Nephron (organoid): Measurements from ENCODE around the gene PIP4K2A.

Experiments
- H3K27ac Mint-ChIP-seq, 3 experiments: 2 replicates each; pipeline ENCODE4 v1.8.0; 2020; ENCODE audit warnings: mixed read lengths in 3 of 3, mild to moderate bottlenecking in 2 of 3, moderate library complexity in 1 of 3
- H3K27me3 Mint-ChIP-seq: 2 replicates; pipeline ENCODE4 v1.8.0; 2021; ENCODE audit warnings: low read depth, mild to moderate bottlenecking, moderate library complexity, mixed read lengths
- H3K36me3 Mint-ChIP-seq: 2 replicates; pipeline ENCODE4 v1.8.0; 2020; ENCODE audit warnings: low read depth, mixed read lengths
- H3K4me1 Mint-ChIP-seq: 2 replicates; pipeline ENCODE4 v1.8.0; 2020; ENCODE audit warnings: mixed read lengths
- H3K4me3 Mint-ChIP-seq, 3 experiments: 2 replicates each; pipeline ENCODE4 v1.8.0; 2020; ENCODE audit warnings: mild to moderate bottlenecking in 3 of 3, mixed read lengths in 3 of 3, moderate library complexity in 2 of 3
- H3K9me3 Mint-ChIP-seq: 2 replicates; pipeline ENCODE4 v1.8.0; 2020; ENCODE audit warnings: mixed read lengths
- CTCF ChIP-seq, 3 experiments: fragments of 200-600 bp; sonication (generic); IDR thresholded peaks; one replicate each; pipeline ENCODE4 v1.5.0; 2021; ENCODE audit warnings: antibody characterized with exemption in 3 of 3; ENCODE audit not compliant: unreplicated experiment in 3 of 3

Gene PIP4K2A

GRCh38 chr10:22717728-22718127 is 3.4 kb upstream of the PIP4K2A start:
- no peak for TF ChIP-seq CTCF (IDR thresholded peaks at IDR 0.05; ENCODE audit: unreplicated experiment in 3 of 3)

GRCh38 chr10:22716943-22717342 is 2.6 kb upstream of the PIP4K2A start:
- Mint-ChIP-seq H3K36me3 (no peaks in the 10 kb centered on the region), H3K9me3 (no peaks in the 10 kb centered on the region), H3K4me1 (peaks cover 10% of the 10 kb centered on the region), H3K27ac (peak overlapping the region in 1 of 3 experiments; percentile 8), H3K27me3 (no peaks in the 10 kb centered on the region), H3K4me3 (peak overlapping the region; percentile 80 to 88 (median 87))
- no peak for TF ChIP-seq CTCF (IDR thresholded peaks at IDR 0.05; ENCODE audit: unreplicated experiment in 3 of 3)

More at GRCh38 chr10:22717728-22718127, 3.4 kb upstream of the PIP4K2A start:
- Mint-ChIP-seq H3K27ac (no peak overlapping the region), H3K36me3 (no peaks in the 10 kb centered on the region), H3K4me1 (peaks cover 2% of the 10 kb centered on the region), H3K4me3 (peak overlapping the region in 1 of 3 experiments; percentile 88), H3K27me3 (no peaks in the 10 kb centered on the region), H3K9me3 (no peaks in the 10 kb centered on the region)

GRCh38 chr10:22715290-22715625 is 880 bp upstream of the PIP4K2A start:
- peak overlapping the region; percentile 48 to 72 (median 52) for H3K27ac Mint-ChIP-seq
- H3K4me1 Mint-ChIP-seq, result peaks cover 27% of the 10 kb centered on the region

GRCh38 chr10:22713853-22714478 is 412 bp downstream of the PIP4K2A start:
- peak overlapping the region; percentile 84 to 93 (median 87) for H3K4me3 Mint-ChIP-seq
- no peaks in the 10 kb centered on the region for H3K9me3 Mint-ChIP-seq
- H3K27ac Mint-ChIP-seq, result no peak overlapping the region
- H3K4me1 Mint-ChIP-seq, result peaks cover 28% of the 10 kb centered on the region
- H3K27me3 Mint-ChIP-seq, result no peaks in the 10 kb centered on the region
- H3K36me3 Mint-ChIP-seq, result no peaks in the 10 kb centered on the region
- no peak for TF ChIP-seq CTCF (IDR thresholded peaks at IDR 0.05; ENCODE audit: unreplicated experiment in 3 of 3)

More at GRCh38 chr10:22715290-22715625, 880 bp upstream of the PIP4K2A start:
- H3K4me3 Mint-ChIP-seq, result peak overlapping the region; percentile 80 to 88 (median 87)
- no peaks in the 10 kb centered on the region for H3K36me3 Mint-ChIP-seq
- no peaks in the 10 kb centered on the region for H3K27me3 Mint-ChIP-seq
- no peak for TF ChIP-seq CTCF (IDR thresholded peaks at IDR 0.05; ENCODE audit: unreplicated experiment in 3 of 3)
- no peaks in the 10 kb centered on the region for H3K9me3 Mint-ChIP-seq

GRCh38 chr10:22712956-22713852 is 1.2 kb downstream of the PIP4K2A start:
- H3K9me3 Mint-ChIP-seq, result no peaks in the 10 kb centered on the region
- no peaks in the 10 kb centered on the region for H3K27me3 Mint-ChIP-seq
- peaks cover 28% of the 10 kb centered on the region for H3K4me1 Mint-ChIP-seq
- no peaks in the 10 kb centered on the region for H3K36me3 Mint-ChIP-seq
- TF ChIP-seq CTCF (IDR thresholded peaks at IDR 0.05; ENCODE audit: unreplicated experiment in 3 of 3), result no peak
- H3K4me3 Mint-ChIP-seq, result peak overlapping the region; percentile 84 to 93 (median 89)
- H3K27ac Mint-ChIP-seq, result peak overlapping the region in 1 of 3 experiments; percentile 36
